Ovary (tissue), 9 donors: ENCODE data around the gene UGCG. TPM values are rescaled to one million over a fixed set of nuclear protein-coding genes. Genes with fewer than 3 reads are reported as not detected.

Source experiments
- DNase-seq, 5 donors: peaks; one replicate each; pipeline ENCODE4 v3.0.0-alpha.2; 2019 to 2020
- H3K27ac ChIP-seq, 2 donors: fragments of 200-600 bp; one replicate each; pipeline versions ENCODE4 v1.5.1 to v1.8.0; 2019 to 2022
- H3K27me3 ChIP-seq: fragments of 200-600 bp; one replicate; pipeline ENCODE4 v1.8.0; 2022
- H3K36me3 ChIP-seq: fragments of 200-600 bp; sonication (generic); one replicate; pipeline ENCODE4 v1.5.1; 2019
- H3K4me1 ChIP-seq: one replicate; pipeline ENCODE4 v1.8.1; 2013; ENCODE audit warnings: mild to moderate bottlenecking, moderate library complexity; ENCODE audit not compliant: insufficient read depth
- H3K4me3 ChIP-seq: fragments of 200-600 bp; sonication (generic); one replicate; pipeline ENCODE4 v1.5.1; 2017
- H3K9me3 ChIP-seq, 2 donors: fragments of 200-600 bp in 1 of 2; sonication (generic) in 1 of 2; one replicate each; pipeline versions ENCODE4 v1.5.1 to v1.8.1; 2013 to 2019; ENCODE audit warnings: mild to moderate bottlenecking in 1 of 2, moderate library complexity in 1 of 2
- CTCF ChIP-seq, 3 donors: fragments of 450-650 bp in 2 of 3; fragments of 200-600 bp in 1 of 3; IDR thresholded peaks; one replicate each; pipeline versions ENCODE4 v1.5.1 to v1.8.0; 2016 to 2022; ENCODE audit warnings: antibody characterized with exemption in 3 of 3, mild to moderate bottlenecking in 1 of 3
- EP300 ChIP-seq: sonication (generic); formaldehyde crosslinking; IDR thresholded peaks from one replicate; pipeline ENCODE4 v1.6.1; 2017; ENCODE audit warnings: antibody characterized with exemption
- POLR2A ChIP-seq: fragments of 450-650 bp; IDR thresholded peaks from one replicate; pipeline ENCODE4 v1.6.1; 2017; ENCODE audit warnings: antibody characterized with exemption, mild to moderate bottlenecking, moderate library complexity
- WGBS, 3 donors: extraction: QIAGEN DNeasy Blood & Tissue Kit in 1 of 3; methylation state at CpG; one replicate each; pipeline versions ENCODE4 v1.1.5 to v1.1.7; 2013 to 2017; 5-methylcytosine and 5-hydroxymethylcytosine counted together
- intact Hi-C, 4 donors: fragments of 100-400 bp; cut with DNase I; formaldehyde crosslinking; loops; one replicate each; pipeline versions ENCODE4 v1.11.0 to v1.15.1; 2022 to 2023
- polyA plus RNA-seq, 2 donors: library from polyadenylated mRNA; stranded (reverse); fragments of 200-250 nt in 1 of 2; fragments of 350-450 nt in 1 of 2; fragmentation: Illumina TruSeq in 1 of 2; extraction: RNeasy Lipid Tissue Mini Kit (QIAGEN cat#74804) in 1 of 2; gene quantifications; one replicate each; pipeline ENCODE4 v1.2.3, GENCODE V29; 2013 to 2014
- total RNA-seq, 7 donors: library from RNA; depleted of rRNA in 2 of 7; stranded (reverse); fragments of >200 nt in 2 of 7; fragmentation: NEBNext Ultra II Directional in 3 of 7; extraction: Animal tissue kit (Norgen Biotek cat#: 25700) in 3 of 7; gene quantifications; one replicate each; pipeline versions ENCODE4 v1.1.0 to v1.2.4, GENCODE V29; 2016 to 2023
- donor health status: DM: no; HTN: no; CAD: no; lungs with moderate emphysema.
- donor health status: DM: no; HTN: no; CAD: no.
- donor health status: Bipolar disorder and iron deficiency.
- donor health status: DM: yes; HTN: yes; CAD: no.
- donor health status: DM: no; HTN: no; CAD: no.
- donor health status: DM: yes; HTN: yes; CAD: no.

Gene UGCG
- total and polyA plus RNA-seq, 9 donors, result 13.1 to 74.1 (median 19.8) TPM

- Histone ChIP-seq H3K27ac (no peak overlapping the region), H3K36me3 (no peaks in the 10 kb centered on the region), H3K4me1 (peaks cover 1% of the 10 kb centered on the region), H3K4me3 (no peak overlapping the region), H3K9me3 (no peaks in the 10 kb centered on the region), H3K27me3 (no peaks in the 10 kb centered on the region)
- TF ChIP-seq EP300 (no peak), POLR2A (no peak), CTCF (IDR thresholded peaks at IDR 0.05) (no peak)
- 81 to 86% (median 84%) methylated on average over 3 of the region's 3 CpGs for WGBS, 3 donors
- intact Hi-C loops, result no loop called here
- DNase-seq, result no peak
These were observed 19.6 kb downstream of the UGCG start for GRCh38 chr9:111916234-111916645.

GRCh38 chr9:111917201-111917600 lies 20.6 kb downstream of the UGCG start:
- no peak for TF ChIP-seq CTCF (IDR thresholded peaks at IDR 0.05)
- no peak for TF ChIP-seq EP300
- TF ChIP-seq POLR2A, result no peak
- Histone ChIP-seq H3K27ac (no peak overlapping the region), H3K36me3 (no peaks in the 10 kb centered on the region), H3K4me3 (no peak overlapping the region), H3K27me3 (no peaks in the 10 kb centered on the region), H3K9me3 (no peaks in the 10 kb centered on the region), H3K4me1 (peaks cover 1% of the 10 kb centered on the region)
- intact Hi-C loops, result no loop called here
- 46 to 66% (median 50%) methylated on average over 5 of the region's 5 CpGs for WGBS, 3 donors
- DNase-seq, result no peak

- Histone ChIP-seq H3K4me3 (no peak overlapping the region), H3K27ac (no peak overlapping the region), H3K36me3 (no peaks in the 10 kb centered on the region), H3K27me3 (no peaks in the 10 kb centered on the region), H3K4me1 (peaks cover 1% of the 10 kb centered on the region), H3K9me3 (no peaks in the 10 kb centered on the region)
- 87 to 91% (median 90%) methylated on average over 9 of the region's 9 CpGs for WGBS, 3 donors
- intact Hi-C loops, result no loop called here
- no peak for TF ChIP-seq CTCF (IDR thresholded peaks at IDR 0.05)
- no peak for TF ChIP-seq EP300
- TF ChIP-seq POLR2A, result no peak
- DNase-seq, result no peak
These were observed 21.4 kb downstream of the UGCG start for GRCh38 chr9:111917980-111918379.

- Histone ChIP-seq H3K27ac (no peak overlapping the region), H3K9me3 (no peaks in the 10 kb centered on the region), H3K27me3 (no peaks in the 10 kb centered on the region), H3K4me1 (peaks cover 1% of the 10 kb centered on the region), H3K4me3 (no peak overlapping the region), H3K36me3 (no peaks in the 10 kb centered on the region)
- TF ChIP-seq EP300, result no peak
- TF ChIP-seq POLR2A, result no peak
- no peak for TF ChIP-seq CTCF (IDR thresholded peaks at IDR 0.05)
- intact Hi-C loops, result no loop called here
- WGBS, 3 donors, result 57 to 77% (median 61%) methylated on average over 4 of the region's 4 CpGs
- DNase-seq, result no peak
These were observed 23.3 kb downstream of the UGCG start for GRCh38 chr9:111919875-111920274.

GRCh38 chr9:111920531-111920930 lies 23.9 kb downstream of the UGCG start:
- DNase-seq, result no peak
- intact Hi-C loops, result no loop called here
- Histone ChIP-seq H3K4me3 (no peak overlapping the region), H3K4me1 (peaks cover 1% of the 10 kb centered on the region), H3K9me3 (no peaks in the 10 kb centered on the region), H3K36me3 (no peaks in the 10 kb centered on the region), H3K27me3 (no peaks in the 10 kb centered on the region), H3K27ac (no peak overlapping the region)
- WGBS, 3 donors, result 76 to 88% (median 78%) methylated on average over 7 of the region's 7 CpGs
- no peak for TF ChIP-seq POLR2A
- TF ChIP-seq CTCF (IDR thresholded peaks at IDR 0.05), result no peak
- TF ChIP-seq EP300, result no peak
